ENCODE results near the gene ATP5ME. TPM values are rescaled to one million over a fixed set of nuclear protein-coding genes. Genes with fewer than 3 reads are reported as not detected.

ATP5ME gene
- total RNA-seq, 2 donors from 2014 or later: 416 to 553 TPM

DNA sequence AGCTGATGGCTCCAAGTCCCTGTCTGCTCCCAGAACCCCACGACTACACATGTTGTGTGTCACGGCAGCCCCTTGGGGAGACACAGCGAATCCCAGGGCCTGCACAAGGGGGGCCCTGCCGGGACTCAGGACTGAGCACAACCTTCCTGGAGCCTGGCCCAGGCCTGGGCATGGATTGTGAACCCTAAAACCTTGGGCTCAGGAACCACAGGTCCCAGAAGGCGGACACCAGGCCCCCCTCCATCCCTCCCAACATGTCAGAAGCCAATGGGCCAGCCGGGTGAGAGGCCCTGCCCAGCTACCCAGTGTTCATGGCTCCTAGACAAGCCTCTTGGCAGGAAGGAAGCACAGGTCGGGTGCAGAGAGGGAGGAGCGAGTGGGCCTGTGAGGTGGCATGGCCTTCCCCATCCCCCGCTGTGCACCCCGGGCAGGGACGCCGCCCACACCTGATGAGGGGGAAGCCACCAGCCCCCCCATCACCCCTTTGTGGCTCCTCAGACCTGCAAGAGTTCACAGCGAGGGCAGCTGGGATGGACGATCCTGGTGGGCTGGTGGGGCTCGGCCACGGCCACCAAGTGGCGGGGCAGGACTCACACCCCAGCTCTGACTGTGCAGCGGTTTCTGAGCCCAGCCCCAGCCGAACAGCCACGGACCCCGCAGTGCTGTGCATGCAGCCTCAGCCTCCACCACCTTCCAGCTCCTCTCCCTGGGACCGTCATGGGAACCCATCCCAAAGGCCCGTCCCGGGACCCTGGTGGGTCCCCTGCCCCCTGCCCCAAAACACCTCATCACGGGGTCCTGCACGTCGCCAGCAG is 45.0 kb downstream of the ATP5ME start:
- Histone ChIP-seq H3K9ac (ENCODE audit: low read depth in 2 of 2, low read length in 2 of 2) (no peak overlapping the region), H3K27me3 (no peaks in the 10 kb centered on the region), H3K4me3 (no peak overlapping the region), H3K27ac (no peak overlapping the region), H3K4me1 (no peaks in the 10 kb centered on the region), H3K9me3 (no peaks in the 10 kb centered on the region), H3K36me3 (no peaks in the 10 kb centered on the region)
- intact Hi-C loops (cut with DNase I): no loop called here
- no peak for DNase-seq
- no peak for TF ChIP-seq CTCF (IDR thresholded peaks at IDR 0.05)

DNA sequence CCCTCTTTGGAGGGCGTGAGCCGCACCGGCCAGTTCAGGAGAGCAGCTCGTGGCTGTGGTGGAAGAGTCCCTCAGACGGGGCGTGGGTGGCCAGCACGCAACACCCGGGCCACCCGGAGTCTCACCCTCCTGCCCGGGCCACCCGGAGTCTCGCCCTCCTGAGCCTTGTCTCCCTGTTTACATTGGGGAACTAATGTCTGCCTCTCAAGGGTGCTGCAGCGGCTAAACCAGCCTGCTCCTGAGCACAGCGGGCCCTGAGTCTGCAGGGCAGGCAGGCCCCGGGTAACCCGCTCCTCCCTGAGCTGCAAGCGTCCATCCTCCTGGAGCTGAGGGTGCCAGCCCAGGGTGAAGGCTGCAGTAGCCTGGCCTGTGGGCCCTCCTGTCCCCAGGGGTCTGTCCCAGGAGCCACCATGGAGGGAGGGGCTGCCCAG is 45.8 kb downstream of the ATP5ME start:
- intact Hi-C loops (cut with DNase I): no loop called here
- Histone ChIP-seq H3K4me1 (no peaks in the 10 kb centered on the region), H3K9me3 (no peaks in the 10 kb centered on the region), H3K36me3 (no peaks in the 10 kb centered on the region), H3K9ac (ENCODE audit: low read depth in 2 of 2, low read length in 2 of 2) (no peak overlapping the region), H3K27me3 (no peaks in the 10 kb centered on the region), H3K27ac (no peak overlapping the region), H3K4me3 (no peak overlapping the region)
- no peak for TF ChIP-seq CTCF (IDR thresholded peaks at IDR 0.05)
- no peak for DNase-seq

DNA sequence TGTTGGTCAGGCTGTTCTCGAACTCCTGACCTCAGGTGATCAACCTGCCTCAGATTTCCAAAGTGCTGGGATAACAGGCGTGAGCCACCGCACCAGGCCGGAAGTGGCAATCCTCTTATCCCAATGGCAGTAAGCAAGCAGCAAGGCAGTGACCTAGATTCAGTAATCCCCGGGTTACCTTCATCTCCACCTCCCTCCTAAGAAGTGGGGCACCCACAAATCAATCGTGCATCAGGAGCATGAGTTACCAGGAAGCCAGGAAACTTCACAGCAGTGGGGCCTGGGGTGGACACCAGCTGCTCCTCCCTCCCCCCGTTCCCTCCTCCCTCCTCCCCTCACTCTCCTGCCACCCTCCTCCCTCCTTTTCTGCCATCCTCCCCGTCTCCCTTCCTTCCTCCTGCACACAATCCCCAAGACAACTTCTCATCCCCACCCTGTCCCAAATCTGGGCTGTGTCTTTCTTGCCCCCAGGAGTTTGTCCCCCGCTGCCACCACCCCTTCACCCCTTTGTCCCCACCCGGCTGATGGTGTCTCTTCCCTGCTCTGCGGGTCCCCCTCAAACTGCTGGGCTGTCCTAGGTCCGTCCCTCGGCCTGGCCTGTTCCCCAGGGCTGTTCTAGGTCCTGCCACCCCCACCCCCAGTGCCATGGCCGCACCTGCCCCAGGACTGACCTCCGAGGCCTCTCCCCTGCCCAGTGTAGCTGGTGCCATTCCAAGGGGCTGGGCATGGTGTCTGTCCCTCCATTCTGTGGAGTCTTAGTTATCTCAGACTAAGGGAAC is 46.5 kb downstream of the ATP5ME start:
- intact Hi-C loops (cut with DNase I): no loop called here
- no peaks in the 10 kb centered on the region for H3K36me3 ChIP-seq
- TF ChIP-seq CTCF (IDR thresholded peaks at IDR 0.05): no peak
- H3K27me3 ChIP-seq: no peaks in the 10 kb centered on the region
- no peak overlapping the region for H3K9ac ChIP-seq (ENCODE audit: low read depth in 2 of 2, low read length in 2 of 2)
- H3K27ac ChIP-seq: no peak overlapping the region
- H3K4me3 ChIP-seq: no peak overlapping the region
- DNase-seq: no peak
- no peaks in the 10 kb centered on the region for H3K9me3 ChIP-seq
- no peaks in the 10 kb centered on the region for H3K4me1 ChIP-seq

GRCh38 chr4:626201-627091 is 47.6 kb downstream of the ATP5ME start:
- intact Hi-C loops (cut with DNase I): no loop called here
- TF ChIP-seq CTCF (IDR thresholded peaks at IDR 0.05): no peak
- DNase-seq: no peak
- Histone ChIP-seq H3K9me3 (no peaks in the 10 kb centered on the region), H3K36me3 (no peaks in the 10 kb centered on the region), H3K4me1 (no peaks in the 10 kb centered on the region), H3K9ac (ENCODE audit: low read depth in 2 of 2, low read length in 2 of 2) (no peak overlapping the region), H3K4me3 (no peak overlapping the region), H3K27me3 (no peaks in the 10 kb centered on the region), H3K27ac (no peak overlapping the region)

- TF ChIP-seq CTCF (IDR thresholded peaks at IDR 0.05): no peak
These were observed 48.4 kb downstream of the ATP5ME start for GRCh38 chr4:625631-626161.

More at GRCh38 chr4:625631-626161, 48.4 kb downstream of the ATP5ME start:
- H3K36me3 ChIP-seq: no peaks in the 10 kb centered on the region
- intact Hi-C loops (cut with DNase I): no loop called here
- no peak for DNase-seq
- no peaks in the 10 kb centered on the region for H3K4me1 ChIP-seq
- no peaks in the 10 kb centered on the region for H3K27me3 ChIP-seq
- no peak overlapping the region for H3K4me3 ChIP-seq
- no peak overlapping the region for H3K27ac ChIP-seq
- no peaks in the 10 kb centered on the region for H3K9me3 ChIP-seq
- no peak overlapping the region for H3K9ac ChIP-seq (ENCODE audit: low read depth in 2 of 2, low read length in 2 of 2)

Measured in colonic mucosa (tissue), 4 donors.